VCaP (cell line): ENCODE results near the gene CCDC148.

Experiments used
- H3K27ac ChIP-seq: fragments of 450-650 bp; 2 replicates; pipeline ENCODE4 v1.5.1; 2017
- TF ChIP-seq, protein P1 (sequence below): fragments of 450-650 bp; conservative IDR thresholded peaks from 2 replicates; pipeline ENCODE4 v1.5.1; 2017; ENCODE audit warnings: mild to moderate bottlenecking, moderate library complexity

The CCDC148 gene

DNA sequence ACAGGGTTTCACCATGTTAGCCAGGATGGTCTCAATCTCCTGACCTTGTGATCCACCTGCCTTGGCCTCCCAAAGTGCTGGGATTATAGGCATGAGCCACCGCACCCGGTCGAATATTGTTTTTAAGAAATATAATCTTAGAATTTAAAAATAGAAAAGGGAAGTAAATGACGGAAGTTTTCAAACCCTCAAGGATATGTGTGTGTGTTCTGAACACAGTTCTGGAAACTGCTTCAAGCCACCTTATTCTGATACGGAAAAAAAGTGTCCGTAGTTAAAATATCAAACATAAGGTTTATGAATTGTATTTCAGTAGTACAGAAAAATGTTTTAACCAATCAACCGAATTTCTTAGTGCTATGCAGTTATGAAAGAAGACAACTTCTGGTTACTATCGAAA is 239.0 kb downstream of the CCDC148 start:
- no peak overlapping the region for H3K27ac ChIP-seq
- TF ChIP-seq, protein P1, sequence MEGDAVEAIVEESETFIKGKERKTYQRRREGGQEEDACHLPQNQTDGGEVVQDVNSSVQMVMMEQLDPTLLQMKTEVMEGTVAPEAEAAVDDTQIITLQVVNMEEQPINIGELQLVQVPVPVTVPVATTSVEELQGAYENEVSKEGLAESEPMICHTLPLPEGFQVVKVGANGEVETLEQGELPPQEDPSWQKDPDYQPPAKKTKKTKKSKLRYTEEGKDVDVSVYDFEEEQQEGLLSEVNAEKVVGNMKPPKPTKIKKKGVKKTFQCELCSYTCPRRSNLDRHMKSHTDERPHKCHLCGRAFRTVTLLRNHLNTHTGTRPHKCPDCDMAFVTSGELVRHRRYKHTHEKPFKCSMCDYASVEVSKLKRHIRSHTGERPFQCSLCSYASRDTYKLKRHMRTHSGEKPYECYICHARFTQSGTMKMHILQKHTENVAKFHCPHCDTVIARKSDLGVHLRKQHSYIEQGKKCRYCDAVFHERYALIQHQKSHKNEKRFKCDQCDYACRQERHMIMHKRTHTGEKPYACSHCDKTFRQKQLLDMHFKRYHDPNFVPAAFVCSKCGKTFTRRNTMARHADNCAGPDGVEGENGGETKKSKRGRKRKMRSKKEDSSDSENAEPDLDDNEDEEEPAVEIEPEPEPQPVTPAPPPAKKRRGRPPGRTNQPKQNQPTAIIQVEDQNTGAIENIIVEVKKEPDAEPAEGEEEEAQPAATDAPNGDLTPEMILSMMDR: no peak

DNA sequence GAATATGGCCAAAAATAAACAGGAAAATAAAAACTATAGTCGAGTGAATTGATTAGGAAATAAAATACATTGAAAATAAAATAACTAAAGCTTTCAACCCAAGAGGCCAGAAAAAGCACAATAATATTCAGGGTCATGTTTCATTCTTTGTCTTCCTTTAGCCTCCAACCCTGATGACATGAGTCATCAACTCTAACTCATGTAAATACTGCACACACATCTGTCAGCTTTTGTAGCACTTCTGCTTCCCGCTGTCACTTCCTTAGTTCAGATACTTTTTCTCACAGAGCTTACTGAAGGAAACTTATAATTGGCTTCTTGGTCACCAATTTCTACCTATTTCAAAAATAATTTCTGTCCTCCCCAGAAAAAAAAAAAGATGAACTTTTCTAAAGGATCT is 242.1 kb downstream of the CCDC148 start:
- TF ChIP-seq, protein P1: no peak
- no peak overlapping the region for H3K27ac ChIP-seq

DNA sequence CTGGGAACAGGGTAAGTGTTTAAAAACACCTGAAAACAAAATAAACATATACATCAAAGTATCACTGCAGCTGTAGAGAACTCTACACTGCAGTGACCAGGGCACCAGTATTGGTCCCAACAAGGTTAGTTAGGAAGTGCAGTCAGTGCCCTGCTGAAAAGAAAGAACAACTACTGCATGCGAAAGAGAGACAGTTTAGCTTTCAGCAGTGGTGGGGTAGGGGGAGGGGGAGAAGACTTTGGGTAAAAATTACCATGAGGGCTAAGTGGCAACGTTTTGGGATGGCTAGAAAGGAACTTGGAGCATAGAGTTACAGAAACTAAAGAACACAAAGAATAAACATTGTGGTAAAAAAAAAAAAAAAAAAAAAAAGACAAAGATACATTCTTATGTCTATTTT is 242.8 kb downstream of the CCDC148 start:
- TF ChIP-seq, protein P1: no peak
- no peak overlapping the region for H3K27ac ChIP-seq

DNA sequence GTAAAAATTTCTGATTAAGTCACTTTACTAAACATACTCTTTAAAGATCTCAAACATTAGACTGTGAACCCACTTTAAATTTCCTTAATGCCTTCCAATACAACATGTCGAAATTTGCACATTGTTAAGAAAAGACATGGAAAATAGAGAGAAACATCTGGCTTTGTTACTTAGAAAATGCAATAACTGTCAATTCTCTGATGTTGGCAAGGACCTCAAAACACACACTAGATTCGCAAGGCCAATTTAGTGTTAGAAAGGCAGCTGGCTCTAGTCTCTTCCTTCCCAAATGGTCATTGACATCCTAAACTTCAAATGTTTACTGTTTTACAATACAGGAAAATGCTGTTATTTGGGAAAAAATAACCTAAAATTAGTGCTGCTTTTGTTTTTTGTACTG is 244.3 kb downstream of the CCDC148 start:
- no peak overlapping the region for H3K27ac ChIP-seq
- TF ChIP-seq, protein P1: no peak

DNA sequence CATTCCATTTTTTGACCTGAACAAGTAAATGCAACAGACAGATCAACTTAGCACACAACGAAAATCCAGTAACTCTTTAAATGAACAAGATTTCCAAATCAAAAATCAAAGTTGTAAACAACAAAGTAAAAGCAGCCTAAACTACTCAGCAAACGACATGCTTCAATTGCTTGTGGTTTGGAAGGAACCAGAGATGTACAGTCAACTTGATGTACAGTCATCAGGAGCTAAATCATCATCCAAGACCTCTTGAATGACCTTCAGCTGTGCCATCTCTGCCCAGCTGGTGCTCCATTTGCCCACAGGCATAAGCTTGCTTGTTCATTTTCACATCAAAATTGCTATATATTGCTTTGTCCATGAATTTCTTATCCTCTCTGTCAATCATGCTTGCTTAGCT is 245.1 kb downstream of the CCDC148 start:
- H3K27ac ChIP-seq: no peak overlapping the region
- TF ChIP-seq, protein P1: no peak

DNA sequence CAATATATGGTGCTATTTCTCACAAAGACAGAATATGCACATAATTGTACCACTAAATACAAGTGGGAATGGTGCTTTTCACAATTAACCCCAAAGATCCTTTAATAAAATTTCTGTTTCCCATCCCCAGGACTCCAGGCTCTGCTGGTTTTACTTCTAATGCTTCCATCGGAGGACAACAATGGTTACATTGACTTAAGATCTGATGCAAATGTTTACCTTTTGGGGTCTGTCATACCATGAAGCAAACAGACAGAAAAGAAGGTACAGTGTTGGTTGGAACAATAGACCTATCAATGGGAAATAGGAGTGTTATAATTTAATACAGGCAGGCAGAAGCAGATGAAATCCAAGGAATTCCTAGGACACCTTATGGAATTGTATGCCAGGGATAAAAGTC is 249.2 kb downstream of the CCDC148 start:
- TF ChIP-seq, protein P1: no peak
- H3K27ac ChIP-seq: no peak overlapping the region

DNA sequence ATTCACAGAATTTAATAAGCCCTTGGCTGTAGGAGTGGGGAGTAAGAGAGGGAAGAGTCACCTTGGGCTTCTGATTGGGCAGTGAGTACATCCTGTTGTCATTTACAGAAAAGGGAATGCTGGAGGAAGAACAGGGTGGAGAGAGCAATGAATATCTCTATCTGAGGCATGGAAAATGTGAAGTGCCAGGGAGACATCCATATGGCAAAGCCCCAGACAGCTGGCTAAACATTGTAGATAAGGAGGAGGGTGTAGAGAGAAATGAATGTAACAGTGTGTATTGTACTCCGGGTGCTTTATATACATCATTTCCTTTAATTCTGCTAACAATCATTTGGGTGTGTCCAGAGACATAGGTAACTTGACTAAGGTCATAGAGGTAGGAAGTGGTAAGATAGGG is 251.3 kb downstream of the CCDC148 start:
- TF ChIP-seq, protein P1: no peak
- no peak overlapping the region for H3K27ac ChIP-seq

DNA sequence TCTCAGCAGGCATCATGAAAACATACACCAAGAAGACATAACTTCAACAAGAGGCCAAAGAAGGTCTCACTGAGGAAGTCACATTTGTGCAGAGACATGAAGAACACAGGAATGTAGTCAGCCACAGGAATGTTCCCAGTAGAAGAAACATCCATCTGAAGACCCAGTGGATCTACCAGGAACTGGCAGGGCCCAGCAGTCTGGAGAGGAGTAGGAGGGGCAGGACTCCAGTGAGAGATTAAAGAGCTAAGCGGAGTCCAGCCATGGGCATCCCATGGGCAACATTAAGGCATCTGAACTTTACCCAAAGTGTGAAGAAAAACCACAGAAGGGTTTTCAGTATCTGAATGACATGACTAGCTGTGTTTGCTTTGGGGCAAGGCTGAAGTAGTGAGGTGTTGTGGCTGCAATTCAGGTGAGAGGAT is 251.8 kb downstream of the CCDC148 start:
- no peak overlapping the region for H3K27ac ChIP-seq
- TF ChIP-seq, protein P1: no peak
